Measurements from ENCODE around the gene APOM.
A peak's percentile ranks its signal among the peaks of the same experiment; 100 is the strongest.

Gene APOM

GRCh38 chr6:31655349-31656237 lies at the start of gene APOM:
Gene APOM (plus strand): TSS chr6:31655894. CDS start chr6:31655967, 73 bp downstream.
- no peak for DNase-seq

DNA sequence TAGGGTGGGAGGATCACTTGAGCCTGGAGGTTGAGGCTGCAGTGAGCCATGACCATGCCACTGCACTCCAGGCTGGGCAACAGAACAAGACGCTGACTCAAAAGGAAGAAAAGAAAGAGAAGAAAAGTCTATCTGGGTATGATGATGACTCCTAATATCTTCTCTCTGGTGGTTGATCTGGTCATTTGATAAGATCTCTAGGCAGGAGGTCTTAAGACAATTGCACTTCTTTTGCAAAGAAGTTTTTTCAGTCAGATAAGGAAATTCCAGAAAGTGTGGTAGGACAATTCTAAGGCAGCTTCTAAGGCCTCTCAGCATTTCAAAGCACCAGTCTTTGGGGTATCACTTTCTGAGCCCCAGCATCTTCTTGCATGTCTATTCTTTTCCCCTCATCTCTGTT lies 48.4 kb upstream of the APOM start:
- DNase-seq, result no peak

- no peak for DNase-seq
Measured at GRCh38 chr6:31609519-31610406, 45.9 kb upstream of the APOM start.

DNA sequence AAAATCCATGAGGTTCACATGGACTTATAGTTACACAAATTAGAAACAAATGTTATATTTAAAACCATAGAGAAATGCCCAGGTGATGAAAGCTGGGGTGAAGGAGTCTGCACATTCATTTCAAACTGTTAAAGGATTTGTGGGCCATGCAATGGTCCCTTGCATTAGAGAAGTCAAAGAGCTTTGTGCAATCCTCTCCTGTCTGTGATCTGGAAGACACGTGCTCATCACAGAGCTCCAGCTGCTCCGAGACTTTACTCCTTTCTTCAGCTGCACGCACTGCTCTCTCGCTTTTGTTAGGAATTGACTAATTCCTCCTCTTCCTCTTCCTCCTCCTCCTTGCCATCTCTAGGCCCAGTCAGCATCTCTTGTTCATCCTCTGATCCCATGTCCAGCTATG lies 44.7 kb upstream of the APOM start:
- DNase-seq, result no peak

GRCh38 chr6:31614075-31614619 lies 41.5 kb upstream of the APOM start:
- DNase-seq, result peak; percentile 24

- peak; percentile 51 for DNase-seq
Measured at GRCh38 chr6:31614684-31615578, 40.8 kb upstream of the APOM start, which contains the start of gene AIF1. Gene AIF1 (plus strand): TSS chr6:31615234. CDS start chr6:31615330, 96 bp downstream.

DNA sequence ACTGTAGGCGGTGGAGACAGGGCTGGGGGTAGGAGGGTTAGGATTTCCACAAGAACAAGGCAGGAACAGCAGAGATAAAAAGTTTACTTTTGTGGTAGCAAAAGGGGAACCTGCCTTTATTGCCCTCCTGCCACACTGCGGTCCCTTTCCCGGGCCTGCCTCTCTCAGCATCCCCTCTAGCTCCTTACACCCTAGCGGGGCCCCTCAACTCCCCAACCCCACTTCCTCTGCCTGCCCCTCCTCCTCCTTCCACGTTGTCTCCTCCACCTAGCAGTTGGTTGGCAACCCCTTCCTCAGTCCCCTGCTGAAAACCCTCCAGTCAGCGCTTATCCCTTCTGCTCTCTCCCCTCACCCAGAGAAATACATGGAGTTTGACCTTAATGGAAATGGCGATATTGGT lies 39.9 kb upstream of the APOM start:
- DNase-seq, result peak; percentile 90

- DNase-seq, result no peak
Measured at GRCh38 chr6:31617010-31617409, 38.7 kb upstream of the APOM start.

- peak; percentile 99 for DNase-seq
Measured at GRCh38 chr6:31619805-31620585, 35.7 kb upstream of the APOM start.

GRCh38 chr6:31620586-31621319 lies 34.9 kb upstream of the APOM start, which contains the start of gene PRRC2A:
Gene PRRC2A (plus strand): TSS chr6:31620715. CDS start chr6:31622790, 2,075 bp downstream.
- DNase-seq, result no peak

DNA sequence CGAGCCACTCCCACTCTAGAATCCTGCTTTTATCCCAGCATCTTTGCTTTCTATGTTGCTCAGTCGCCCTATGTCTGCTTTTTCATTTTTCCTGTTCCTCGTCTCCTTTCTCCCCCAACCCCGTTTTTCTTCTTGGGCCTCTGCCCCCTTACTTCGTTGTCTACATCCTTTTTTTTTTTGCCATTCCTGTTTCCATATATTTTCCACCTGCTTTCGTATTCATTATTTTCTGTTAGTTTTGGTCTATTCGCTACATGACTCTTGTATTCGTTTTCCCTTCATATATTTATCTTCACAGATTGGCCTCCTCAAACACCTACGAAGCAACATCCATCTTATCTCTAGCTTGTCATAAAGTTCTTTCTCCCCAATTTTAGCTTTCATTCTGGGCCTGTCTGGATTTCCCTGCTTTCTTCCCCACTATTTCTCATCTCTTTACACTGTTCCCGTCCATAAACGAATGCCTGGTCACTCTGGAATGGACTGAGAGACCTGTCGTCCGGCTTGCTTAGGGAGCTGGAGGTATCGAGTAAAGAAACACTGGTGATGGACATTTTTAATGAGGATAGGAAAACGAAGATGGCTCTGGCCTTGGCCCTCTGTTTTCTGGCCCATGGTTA lies 34.3 kb upstream of the APOM start:
- DNase-seq, result no peak

GRCh38 chr6:31621991-31622390 lies 33.7 kb upstream of the APOM start:
- DNase-seq, result no peak

- peak; percentile 18 for DNase-seq
Measured at GRCh38 chr6:31622684-31623091, 33.0 kb upstream of the APOM start.

DNA sequence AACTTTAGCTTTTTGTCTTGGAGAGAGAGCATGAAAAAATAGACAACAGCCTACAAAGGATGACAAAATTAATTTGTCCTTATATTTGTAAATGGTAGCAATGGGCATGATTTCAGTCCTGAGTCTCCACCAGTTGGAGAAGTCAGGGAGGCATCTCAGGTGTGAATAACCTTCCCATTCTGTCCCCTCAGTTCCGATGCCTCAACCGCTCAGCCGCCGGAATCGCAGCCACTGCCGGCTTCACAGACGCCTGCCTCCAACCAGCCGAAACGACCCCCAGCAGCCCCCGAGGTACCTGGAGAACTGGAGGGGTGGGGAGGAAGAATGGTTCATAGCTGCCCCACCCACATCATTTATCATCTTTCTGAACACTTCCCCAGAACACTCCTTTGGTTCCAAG lies 31.6 kb upstream of the APOM start:
- no peak for DNase-seq

GRCh38 chr6:31626952-31627351 lies 28.7 kb upstream of the APOM start:
- no peak for DNase-seq

GRCh38 chr6:31627690-31628287 lies 27.9 kb upstream of the APOM start:
- no peak for DNase-seq

DNA sequence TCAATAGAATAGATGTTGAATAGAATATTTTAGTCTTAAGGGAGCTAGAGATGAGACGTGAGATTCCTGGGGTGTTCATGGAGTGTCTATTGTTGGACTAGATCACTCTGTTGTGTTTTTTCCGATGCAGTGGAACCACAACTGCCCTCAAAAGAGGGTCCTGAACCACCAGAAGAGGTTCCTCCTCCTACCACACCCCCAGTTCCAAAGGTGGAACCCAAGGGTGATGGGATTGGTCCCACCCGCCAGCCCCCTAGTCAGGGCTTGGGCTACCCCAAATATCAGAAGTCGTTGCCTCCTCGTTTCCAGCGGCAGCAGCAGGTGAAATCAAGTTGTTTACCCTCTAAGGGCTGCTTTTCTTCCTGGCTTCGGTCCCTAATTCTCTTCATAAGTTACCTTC lies 26.7 kb upstream of the APOM start:
- DNase-seq, result no peak

- no peak for DNase-seq
Measured at GRCh38 chr6:31630177-31630934, 25.3 kb upstream of the APOM start.

DNA sequence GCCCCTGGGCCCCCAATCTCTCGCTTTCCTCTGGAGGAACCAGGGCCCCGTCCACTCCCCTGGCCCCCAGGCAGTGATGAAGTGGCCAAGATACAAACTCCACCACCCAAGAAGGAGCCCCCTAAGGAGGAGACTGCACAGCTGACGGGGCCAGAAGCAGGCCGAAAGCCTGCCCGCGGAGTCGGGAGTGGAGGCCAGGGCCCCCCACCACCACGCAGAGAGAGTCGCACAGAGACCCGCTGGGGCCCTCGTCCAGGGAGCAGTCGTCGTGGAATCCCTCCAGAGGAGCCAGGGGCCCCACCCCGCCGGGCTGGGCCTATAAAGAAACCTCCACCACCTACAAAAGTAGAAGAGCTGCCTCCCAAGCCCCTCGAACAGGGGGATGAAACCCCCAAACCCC lies 24.5 kb upstream of the APOM start:
- DNase-seq, result no peak
